Measurements from ENCODE around the gene TEX52. TPM values are rescaled to one million over a fixed set of nuclear protein-coding genes. Genes with fewer than 3 reads are reported as not detected.
A peak's percentile ranks its signal among the peaks of the same experiment; 100 is the strongest.

The TEX52 gene
- total and polyA plus RNA-seq, 12 donors, result not detected

DNA sequence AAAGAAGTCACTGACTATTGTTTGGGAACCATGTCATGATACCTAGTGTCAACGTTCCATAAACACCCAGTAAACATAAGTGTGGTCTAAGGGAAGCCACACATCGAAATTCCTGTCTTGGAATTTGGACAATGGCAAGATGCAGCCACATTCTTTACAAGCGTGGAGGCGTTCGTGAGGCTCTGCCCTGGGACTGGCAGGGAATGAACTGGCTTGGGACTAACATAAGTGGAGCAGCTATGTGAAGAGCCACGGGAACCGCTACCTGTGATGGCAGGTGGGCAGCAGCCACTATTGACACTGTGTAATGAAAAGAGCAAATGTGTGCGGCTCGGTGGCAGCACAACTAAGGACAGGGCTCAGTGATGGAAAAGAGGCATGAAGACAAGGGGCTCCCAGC lies 12.1 kb downstream of the TEX52 start:
- intact Hi-C loops (cut with DNase I), result loop anchor here in 1 of 10 donors (5.0 kb wide), 1 partner anchor 193 kb away; no protein-coding TSS in a partner anchor
- TF ChIP-seq, protein P1, sequence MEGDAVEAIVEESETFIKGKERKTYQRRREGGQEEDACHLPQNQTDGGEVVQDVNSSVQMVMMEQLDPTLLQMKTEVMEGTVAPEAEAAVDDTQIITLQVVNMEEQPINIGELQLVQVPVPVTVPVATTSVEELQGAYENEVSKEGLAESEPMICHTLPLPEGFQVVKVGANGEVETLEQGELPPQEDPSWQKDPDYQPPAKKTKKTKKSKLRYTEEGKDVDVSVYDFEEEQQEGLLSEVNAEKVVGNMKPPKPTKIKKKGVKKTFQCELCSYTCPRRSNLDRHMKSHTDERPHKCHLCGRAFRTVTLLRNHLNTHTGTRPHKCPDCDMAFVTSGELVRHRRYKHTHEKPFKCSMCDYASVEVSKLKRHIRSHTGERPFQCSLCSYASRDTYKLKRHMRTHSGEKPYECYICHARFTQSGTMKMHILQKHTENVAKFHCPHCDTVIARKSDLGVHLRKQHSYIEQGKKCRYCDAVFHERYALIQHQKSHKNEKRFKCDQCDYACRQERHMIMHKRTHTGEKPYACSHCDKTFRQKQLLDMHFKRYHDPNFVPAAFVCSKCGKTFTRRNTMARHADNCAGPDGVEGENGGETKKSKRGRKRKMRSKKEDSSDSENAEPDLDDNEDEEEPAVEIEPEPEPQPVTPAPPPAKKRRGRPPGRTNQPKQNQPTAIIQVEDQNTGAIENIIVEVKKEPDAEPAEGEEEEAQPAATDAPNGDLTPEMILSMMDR (IDR thresholded peaks at IDR 0.05), result no peak
- H3K4me3 ChIP-seq, result no peak overlapping the region
- peaks cover 0 to 23% (median 0%) of the 10 kb centered on the region in 9 donors for H3K36me3 ChIP-seq
- H3K9me3 ChIP-seq, result no peaks in the 10 kb centered on the region
- peak overlapping the region in 5 of 10 donors; percentile 13 to 63 (median 36) for H3K27ac ChIP-seq
- ATAC-seq, result no peak
- DNase-seq, result no peak
- 86 to 87% methylated on average over 9 of the region's 9 CpGs for WGBS, 2 donors
- H3K4me1 ChIP-seq, result peaks cover 0 to 15% (median 0%) of the 10 kb centered on the region in 9 donors
- H3K27me3 ChIP-seq, result no peaks in the 10 kb centered on the region

- 57 to 70% methylated on average over 5 of the region's 5 CpGs for WGBS, 2 donors
- Histone ChIP-seq H3K27ac (peak overlapping the region in 3 of 10 donors; percentile 5 to 39 (median 35)), H3K36me3 (peaks cover 0 to 38% (median 0%) of the 10 kb centered on the region in 9 donors), H3K9me3 (no peaks in the 10 kb centered on the region), H3K4me1 (peaks cover 0 to 15% (median 0%) of the 10 kb centered on the region in 9 donors), H3K27me3 (no peaks in the 10 kb centered on the region), H3K4me3 (no peak overlapping the region)
- intact Hi-C loops (cut with DNase I), result no loop called here
- DNase-seq (no peak), ATAC-seq (peak in 6 of 8 donors; percentile 11 to 52 (median 32))
- TF ChIP-seq, protein P1 (IDR thresholded peaks at IDR 0.05), result no peak
Observed at GRCh38 chr12:2842948-2843347, 13.9 kb downstream of the TEX52 start.

DNA sequence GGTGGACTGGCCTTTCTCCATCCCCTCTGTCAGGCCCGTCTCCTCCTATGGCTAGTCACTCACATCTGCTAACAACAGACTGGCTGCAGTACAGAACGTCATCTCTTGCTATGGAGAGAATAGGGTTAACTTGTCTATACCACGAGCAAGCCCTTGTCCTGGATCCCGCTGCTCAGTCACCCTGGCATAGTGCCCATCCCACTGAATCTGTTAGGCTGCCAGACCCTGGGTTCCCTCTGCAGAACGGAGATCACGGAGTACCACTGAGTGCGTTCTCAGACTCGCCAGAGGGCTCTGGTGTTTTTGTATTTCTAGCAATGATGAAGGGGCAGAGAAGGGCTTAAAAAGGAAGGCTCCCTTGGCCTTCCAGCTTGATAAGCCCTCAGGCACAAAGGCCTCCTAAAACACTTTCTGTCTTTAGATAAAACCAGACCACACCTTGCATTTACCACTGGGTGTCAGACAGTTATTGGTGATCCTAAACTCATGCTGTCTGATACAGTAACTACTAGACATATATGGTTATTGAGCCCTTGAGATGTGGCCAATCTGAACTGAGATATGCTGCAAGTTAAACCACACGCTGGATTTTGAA lies 15.7 kb downstream of the TEX52 start:
- no peak overlapping the region for H3K27ac ChIP-seq
- intact Hi-C loops (cut with DNase I), result no loop called here
- peaks cover 0 to 4% (median 0%) of the 10 kb centered on the region in 7 donors for H3K27me3 ChIP-seq
- TF ChIP-seq, protein P1 (IDR thresholded peaks at IDR 0.05), result no peak
- H3K4me1 ChIP-seq, result peaks cover 0 to 15% (median 0%) of the 10 kb centered on the region in 9 donors
- DNase-seq (no peak), ATAC-seq (peak in 2 of 8 donors; percentile 24 to 28)
- 49 to 60% methylated on average over 9 of the region's 9 CpGs for WGBS, 2 donors
- H3K36me3 ChIP-seq, result peaks cover 0 to 35% (median 0%) of the 10 kb centered on the region in 9 donors
- no peak overlapping the region for H3K4me3 ChIP-seq
- H3K9me3 ChIP-seq, result no peaks in the 10 kb centered on the region

- Histone ChIP-seq H3K27me3 (peaks cover 0 to 7% (median 0%) of the 10 kb centered on the region in 7 donors), H3K4me1 (peaks cover 0 to 25% (median 8%) of the 10 kb centered on the region in 9 donors), H3K9me3 (no peaks in the 10 kb centered on the region), H3K4me3 (no peak overlapping the region), H3K36me3 (peaks cover 0 to 33% (median 0%) of the 10 kb centered on the region in 9 donors), H3K27ac (no peak overlapping the region)
- 80 to 93% methylated on average over 8 of the region's 8 CpGs for WGBS, 2 donors
- TF ChIP-seq, protein P1 (IDR thresholded peaks at IDR 0.05), result no peak
- intact Hi-C loops (cut with DNase I), result no loop called here
- ATAC-seq (no peak), DNase-seq (no peak)
Observed at GRCh38 chr12:2836574-2836973, 20.3 kb downstream of the TEX52 start.

All from heart right ventricle (tissue), 16 donors.